GM19043 (cell line): Measurements from ENCODE around the gene DBNDD2.

ENCODE experiments used
- ATAC-seq: cut with Tn5 transposase; IDR thresholded peaks from one replicate; pipeline ENCODE4 v1.9.1; 2021; ENCODE audit warnings: low read depth; ENCODE audit not compliant: unreplicated experiment

DBNDD2 gene

DNA sequence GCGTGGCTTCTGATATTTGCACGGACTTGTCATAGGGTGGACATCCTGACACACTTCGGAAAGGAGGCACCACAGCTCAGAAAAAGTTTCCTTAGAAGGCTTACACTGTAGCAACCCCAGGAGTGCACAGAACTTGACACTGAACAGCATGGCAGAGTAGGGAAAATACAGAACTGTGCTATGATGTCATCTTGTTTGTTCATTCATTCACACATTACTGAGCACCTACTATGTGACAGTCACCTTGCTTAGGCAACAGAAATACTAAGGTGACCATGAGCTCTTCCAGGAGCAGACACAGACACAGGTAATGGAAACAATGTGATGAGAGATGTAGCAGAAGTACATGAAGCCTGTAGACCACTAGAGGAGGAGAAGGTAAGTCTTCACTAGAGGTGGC lies 5.4 kb downstream of the DBNDD2 start:
- ATAC-seq = no peak

DNA sequence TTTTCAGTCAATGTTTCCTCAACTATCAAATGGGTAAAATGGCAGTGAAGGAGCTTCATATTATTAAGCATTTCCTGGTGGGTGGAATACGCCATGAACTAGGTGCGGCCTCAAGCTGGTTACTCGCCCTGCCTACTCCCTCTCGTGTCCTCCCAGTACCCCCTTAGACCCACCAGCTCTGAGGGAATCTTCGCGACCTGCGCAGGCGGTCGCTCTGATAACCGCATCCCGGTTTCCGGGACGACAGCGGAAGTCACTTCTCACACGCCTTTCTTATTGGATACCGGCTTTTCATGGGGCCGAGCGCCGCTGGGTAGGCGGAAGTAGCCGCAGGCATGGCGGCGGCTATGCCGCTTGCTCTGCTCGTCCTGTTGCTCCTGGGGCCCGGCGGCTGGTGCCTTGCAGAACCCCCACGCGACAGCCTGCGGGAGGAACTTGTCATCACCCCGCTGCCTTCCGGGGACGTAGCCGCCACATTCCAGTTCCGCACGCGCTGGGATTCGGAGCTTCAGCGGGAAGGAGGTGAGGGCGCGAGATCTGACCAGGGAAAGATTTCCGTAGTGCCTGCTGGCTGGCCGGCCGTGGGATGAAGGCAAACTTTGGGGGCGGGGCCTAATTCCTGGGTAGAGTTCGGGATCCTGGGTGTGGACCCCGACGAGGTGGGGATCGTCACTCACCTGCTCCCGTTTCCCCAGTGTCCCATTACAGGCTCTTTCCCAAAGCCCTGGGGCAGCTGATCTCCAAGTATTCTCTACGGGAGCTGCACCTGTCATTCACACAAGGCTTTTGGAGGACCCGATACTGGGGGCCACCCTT lies 7.9 kb downstream of the DBNDD2 start, which contains the start of gene PIGT:
Gene PIGT (plus strand): TSS at position 320 of the 816 bp plus-strand sequence. CDS start 16 bp downstream, at position 336.
- peak; percentile 69 for ATAC-seq

DNA sequence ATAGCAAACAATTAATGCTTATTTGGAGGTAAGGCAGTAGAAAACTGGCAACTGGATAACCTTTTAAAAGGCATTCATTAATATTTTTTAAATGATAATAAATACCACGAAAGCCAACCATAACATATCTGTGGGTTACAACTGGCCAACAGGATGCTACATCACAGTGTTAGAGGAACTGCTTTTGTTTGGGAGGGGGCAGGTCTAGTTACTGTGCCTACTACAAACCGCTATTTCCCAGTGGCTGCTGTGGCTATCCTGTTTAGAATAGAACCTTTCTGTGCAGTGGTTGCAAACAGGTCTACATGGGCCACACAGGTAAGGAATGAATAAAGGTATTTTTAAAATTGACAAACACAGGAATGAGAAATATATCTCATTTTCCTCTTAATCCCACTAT lies 8.8 kb downstream of the DBNDD2 start:
- no peak for ATAC-seq

DNA sequence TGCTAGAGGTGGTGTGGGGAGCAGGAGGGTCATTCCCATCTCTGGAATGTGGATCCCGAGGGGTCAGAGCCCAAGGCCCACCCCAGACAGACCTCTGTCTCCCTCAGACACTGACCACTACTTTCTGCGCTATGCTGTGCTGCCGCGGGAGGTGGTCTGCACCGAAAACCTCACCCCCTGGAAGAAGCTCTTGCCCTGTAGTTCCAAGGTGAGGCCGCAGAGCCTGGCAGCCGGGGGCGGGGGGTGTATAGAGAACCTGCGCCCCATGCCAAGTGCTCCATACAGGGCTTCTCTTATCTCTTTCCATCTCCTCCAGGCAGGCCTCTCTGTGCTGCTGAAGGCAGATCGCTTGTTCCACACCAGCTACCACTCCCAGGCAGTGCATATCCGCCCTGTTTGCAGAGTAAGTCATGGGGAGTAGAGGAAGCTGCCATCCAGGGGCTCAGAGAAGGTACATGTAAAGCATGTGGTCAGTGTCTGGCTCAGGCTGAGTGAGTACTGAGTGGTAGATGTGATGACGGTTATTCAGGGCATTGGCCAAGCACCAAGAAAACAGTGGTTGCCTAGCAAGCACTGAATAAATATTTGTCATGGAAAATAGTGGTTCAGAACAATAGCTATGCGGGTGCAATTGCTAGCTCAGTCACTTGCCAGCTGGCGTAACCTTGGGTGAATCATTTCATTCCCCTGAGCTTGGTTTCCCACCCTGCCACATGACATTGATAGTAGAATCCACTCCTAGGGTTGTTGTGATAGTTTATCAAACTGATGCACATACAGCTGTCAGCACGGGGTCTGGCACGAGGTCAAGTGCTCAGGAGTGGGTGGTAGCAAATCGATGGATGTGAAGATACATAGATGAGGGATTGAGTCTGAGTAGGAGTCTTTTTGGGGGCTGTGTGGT lies 11.4 kb downstream of the DBNDD2 start:
- peak; percentile 68 for ATAC-seq

DNA sequence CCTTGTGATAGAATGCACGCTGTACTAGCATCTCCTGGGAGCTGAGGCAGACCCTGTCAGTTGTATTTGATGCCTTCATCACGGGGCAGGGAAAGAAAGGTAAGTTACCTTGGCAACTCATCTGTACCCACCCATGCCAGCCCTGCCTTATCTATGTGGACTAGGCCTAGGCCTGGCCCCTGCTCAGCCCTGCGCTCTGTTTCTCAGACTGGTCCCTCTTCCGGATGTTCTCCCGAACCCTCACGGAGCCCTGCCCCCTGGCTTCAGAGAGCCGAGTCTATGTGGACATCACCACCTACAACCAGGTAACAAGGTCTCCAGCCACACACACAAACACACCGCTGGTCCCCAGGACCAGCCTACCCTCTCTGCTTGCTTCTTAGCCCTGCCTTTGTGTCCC lies 12.0 kb downstream of the DBNDD2 start:
- ATAC-seq = no peak

DNA sequence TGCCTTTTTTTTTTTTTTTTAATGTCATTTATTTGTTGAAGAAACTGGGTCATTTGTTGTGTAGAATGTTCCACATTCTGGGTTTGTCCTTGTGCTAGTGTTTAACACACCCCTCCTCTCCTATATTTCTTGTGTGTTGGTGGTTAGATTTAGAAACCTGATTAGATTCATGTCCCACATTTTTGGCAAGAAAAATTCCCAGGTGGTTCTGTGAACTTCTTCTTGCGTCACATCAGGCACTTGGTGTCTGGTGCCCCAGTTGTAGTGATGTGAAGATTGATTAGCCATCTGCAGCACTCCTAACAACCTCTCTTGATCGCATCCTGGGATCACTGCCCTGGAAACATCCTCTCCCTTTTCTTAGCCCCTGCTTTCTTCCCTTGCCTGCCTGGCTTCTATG lies 15.6 kb downstream of the DBNDD2 start:
- ATAC-seq = no peak

DNA sequence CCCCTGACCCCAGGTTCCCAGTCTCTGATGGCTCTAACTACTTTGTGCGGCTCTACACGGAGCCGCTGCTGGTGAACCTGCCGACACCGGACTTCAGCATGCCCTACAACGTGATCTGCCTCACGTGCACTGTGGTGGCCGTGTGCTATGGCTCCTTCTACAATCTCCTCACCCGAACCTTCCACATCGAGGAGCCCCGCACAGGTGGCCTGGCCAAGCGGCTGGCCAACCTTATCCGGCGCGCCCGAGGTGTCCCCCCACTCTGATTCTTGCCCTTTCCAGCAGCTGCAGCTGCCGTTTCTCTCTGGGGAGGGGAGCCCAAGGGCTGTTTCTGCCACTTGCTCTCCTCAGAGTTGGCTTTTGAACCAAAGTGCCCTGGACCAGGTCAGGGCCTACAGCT lies 17.5 kb downstream of the DBNDD2 start:
- ATAC-seq = no peak

DNA sequence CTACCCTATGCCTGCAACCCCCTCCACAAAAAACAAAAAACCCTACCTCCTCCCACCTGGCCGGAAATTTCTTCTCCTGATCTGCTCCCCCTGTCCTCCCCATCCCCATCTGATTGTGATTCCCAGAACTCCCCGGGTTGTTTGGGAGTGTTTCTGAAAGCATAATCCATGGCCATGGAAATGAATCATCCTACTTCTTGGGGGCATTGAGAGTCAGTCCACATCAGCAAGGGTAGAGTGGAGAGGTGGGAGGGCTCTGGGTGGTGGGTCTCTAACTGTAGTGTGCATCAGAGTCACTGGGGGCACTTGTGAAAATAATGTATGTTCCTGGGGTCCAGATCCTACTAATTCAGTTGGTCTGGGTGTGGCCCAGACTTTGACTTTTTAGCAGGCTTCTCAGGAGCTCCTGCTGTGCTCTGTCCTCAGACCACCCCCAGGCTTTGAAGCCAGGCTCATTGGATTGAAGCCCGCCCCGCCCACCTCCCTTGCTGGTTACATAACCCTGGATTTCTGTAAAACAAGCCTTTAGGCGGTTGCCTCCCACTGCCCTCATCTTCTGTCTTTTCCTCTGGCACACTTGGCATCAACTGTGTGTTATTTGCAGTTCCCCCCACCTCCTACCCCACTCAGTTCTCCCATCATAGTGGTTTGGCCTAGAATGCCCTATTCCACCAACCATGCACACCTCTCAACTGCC lies 18.4 kb downstream of the DBNDD2 start:
- ATAC-seq = no peak

DNA sequence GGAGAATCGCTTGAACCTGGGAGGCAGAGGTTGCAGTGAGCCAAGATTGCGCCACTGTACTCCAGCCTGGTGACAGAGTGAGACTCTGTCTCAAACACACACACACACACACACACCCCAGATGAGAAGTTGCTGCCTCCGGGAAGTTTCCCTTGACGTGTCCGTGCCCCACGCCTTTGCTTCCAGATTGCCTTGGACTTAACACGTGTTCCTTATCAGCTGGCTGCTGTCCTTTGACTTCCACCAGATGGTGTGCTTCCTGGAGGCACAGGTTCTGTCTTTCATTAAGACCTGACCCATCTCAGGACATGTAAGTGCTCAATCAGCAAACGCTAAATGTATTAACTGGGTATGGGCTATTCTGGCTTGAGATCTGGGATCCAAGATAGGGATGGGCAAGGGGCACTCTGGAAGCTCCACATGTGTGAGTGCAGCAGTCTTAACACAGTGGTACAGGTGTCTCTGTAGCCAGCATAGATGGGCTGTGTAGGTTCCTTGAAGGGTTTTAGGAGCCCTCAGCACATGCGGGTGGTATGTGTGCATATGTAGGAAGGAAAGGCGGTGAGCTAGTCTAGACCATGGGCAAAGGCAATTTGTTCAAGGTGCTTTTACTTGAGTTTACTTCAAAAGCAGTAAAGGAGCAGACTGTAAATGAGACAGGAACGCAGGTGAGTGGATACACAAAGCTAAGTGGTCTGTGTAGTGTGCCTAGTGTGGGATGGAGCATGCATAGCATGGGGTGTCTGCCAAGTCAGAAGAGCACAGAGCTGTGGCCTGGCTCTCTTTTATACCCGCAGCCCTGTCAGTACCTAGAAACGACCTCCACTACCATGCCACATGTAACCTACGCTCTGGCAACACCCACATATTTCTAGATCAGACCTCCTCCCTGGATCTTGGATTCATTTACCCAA lies 19.4 kb downstream of the DBNDD2 start:
- no peak for ATAC-seq

DNA sequence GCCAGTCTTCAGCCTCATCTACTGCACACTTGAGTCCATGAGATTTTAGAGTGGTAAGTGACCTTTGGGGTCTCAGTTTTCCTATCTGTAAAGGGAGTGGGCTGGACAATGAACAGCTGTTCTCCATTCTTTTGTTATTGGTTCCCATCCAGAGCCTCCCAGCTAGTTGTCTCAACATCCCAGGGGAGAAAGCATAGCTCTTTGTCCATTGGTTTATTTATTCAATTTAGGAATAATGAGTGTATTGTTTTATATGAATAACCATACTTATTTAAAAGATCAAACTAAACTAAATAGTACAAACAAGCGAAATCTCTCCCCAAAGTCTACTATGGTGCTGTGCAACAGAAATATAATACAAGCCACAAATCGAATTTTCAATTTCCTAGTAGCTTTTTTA lies 21.5 kb downstream of the DBNDD2 start:
- ATAC-seq = no peak

DNA sequence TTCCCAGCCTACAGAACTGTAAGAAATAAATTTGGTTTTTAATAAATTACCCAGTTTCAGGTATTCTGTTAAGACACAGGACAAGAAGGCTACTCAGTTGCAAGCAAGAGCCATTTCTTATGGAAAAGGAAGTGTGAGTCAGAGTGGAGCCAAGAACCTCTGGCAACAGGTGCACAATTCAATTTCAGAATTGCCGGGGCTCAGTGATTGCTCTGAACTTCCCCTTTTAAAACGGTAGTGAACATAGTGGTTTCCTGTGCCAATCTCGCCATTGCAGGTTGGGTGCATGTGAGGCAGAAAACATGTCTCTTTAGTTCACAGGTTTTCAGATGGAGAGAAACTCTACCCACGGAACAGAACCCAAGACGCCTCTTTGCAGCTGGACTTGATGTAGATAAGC lies 24.2 kb downstream of the DBNDD2 start:
- ATAC-seq = peak; percentile 72

DNA sequence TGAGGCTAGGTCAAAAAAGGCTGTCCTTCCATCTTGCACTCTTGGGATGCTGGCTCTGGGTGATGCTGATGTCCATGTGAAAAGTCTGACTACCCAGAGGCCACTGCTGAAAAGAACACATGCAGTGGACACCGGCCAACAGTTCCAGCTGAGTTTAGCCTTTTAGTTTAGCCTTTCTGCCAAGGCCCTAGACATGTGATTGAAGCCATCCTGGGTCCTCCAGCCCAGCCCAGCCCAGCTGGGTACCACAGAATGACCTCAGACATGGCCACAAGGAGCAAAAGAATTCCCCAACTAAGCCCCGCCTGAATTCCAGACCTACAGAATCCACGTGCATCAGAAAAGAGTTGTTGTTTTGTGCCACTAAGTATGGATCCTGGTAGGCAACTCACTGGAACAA lies 25.2 kb downstream of the DBNDD2 start:
- no peak for ATAC-seq

DNA sequence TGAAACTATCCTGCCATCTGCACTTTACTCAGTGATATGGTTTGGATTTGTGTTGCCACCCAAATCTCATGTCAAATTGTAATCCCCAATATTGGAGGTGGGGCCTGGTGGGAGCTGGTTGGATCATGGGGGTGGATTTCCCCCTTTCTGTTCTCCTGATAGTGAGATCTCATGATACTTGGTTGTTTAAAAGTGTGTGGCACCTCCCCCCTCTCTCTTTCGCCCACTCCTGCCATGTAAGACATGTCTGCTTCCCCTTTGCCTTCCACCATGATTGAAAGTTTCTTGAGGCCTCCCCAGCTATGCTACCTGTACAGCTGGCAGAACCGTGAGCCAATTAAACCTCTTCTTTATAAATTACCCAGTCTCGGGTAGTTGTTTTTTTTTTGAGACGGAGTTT lies 25.9 kb downstream of the DBNDD2 start:
- ATAC-seq = no peak

DNA sequence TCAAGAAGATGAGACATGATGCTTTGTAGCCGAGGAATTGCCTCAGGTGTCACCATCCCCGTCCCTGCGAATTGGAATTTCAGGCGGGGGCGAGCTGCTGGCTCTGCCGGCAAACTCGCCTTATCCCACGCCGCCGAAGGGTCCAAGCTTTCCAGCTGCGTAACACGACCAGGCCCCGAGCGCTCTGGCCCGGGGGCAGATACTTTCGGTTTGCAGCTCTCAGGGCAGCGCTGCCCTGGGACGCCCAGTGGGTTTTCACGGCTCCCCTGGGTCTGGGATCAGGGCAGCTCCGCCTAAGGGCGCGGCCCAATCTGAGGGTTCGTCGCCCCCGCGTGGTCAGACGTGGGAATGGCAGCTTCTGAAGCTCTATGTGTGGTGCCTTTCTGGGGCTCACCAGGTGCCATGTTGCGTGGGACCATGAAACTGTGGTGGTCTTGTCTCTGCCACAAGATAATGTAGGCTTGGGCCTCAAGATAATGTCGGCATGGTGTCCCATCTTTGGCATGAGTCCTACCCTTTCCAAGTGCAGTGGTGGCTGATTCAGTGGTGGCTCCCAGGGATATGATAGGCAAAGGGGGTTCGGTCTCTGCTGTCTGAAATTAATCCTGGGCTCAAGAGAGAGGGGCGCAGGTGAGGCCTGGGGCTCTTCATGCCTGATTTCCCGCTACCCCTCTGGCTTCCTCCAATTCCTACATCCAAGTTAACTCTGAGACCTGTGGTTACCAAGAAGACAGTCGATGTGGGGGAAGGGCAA lies 28.8 kb downstream of the DBNDD2 start:
- peak; percentile 78 for ATAC-seq

DNA sequence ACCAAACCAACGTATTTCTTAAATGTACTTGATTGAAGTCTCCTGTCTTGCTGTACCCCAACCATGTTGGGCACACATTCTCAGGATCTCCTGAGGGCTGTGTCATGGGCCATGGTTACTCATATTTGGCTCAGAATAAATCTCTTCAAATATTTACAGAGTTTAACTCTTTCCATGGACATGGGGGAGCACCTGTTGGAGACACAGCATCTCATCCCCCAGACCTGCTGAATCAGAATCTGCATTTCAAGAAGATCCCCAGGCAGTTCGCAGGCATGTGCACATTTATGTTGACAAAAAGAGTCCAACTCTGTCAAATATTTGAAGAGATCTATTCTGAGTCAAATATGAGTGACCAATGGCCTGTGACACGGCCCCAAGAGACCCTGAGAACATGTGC lies 32.3 kb downstream of the DBNDD2 start:
- ATAC-seq = no peak

DNA sequence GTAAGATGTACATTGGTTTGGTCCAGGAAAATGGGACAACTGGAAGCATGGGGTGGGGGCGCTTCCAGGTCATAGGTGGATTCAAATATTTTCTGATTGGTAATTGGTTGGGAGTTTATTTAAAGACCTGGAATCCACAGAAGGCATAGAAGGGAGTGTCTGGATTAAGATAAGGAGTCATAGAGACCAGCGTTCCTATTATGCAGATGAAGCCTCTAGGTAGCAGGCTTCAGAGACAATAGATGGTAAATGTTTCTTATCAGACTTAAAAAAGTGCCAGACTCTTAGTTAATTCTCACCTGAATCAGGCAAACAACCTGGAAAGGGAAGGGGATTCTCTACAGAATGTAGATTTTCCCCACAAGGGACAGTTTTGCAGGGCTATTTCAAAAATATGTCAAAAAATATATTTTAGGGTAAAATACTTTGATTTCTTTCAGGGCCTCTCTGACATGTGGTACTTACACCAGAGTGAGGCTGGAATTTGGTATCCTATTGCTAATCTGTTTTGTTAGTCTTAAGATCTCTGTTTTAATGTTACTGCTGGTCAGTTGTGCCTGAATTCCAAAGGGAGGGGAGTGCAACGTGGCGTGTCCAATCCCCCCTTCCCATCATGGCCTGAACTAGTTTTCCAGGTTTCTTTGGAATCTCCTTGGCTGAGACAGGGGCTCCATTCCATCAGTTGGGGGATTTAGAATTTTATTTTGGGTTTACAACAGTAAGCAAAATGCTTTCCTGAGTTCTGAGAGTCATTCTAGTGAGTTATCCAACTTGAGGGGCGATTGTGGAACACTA lies 33.0 kb downstream of the DBNDD2 start:
- no peak for ATAC-seq

DNA sequence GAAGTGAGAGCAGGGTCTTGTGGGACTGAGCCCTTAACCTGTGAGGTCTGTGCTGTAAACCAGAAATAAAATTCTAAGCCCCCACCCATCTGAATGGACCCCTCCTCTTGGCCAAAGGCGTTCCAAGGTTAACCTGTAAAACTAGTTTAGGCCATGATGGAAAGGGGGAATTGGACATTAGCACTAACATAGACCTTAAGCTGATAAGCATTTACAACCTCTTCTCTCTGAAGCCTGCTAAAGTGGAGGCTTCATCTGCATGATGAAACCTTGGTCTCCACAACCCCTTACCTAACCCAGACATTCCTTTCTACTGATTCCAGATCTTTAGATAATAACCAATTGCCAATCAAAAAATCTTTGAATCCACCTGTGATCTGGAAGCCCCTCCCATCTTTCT lies 33.7 kb downstream of the DBNDD2 start:
- ATAC-seq = no peak

DNA sequence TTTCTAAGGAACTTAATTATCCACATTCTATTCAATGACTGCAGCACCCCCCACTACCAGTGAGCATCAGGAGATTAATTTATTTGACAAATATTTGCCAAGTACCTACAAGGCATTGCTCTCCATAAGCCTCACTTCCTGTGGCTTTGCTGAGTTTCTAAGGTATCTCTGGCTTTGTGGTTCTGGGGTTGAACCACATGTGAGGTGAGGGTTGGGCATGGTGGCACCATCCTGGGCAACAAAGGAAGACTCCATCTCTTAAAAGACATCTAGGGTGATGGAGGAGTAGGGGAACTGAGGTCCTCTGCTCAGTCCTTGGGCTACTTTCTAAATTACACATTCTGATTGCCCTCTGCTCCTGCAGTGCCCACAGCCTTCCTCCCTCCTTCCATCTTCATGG lies 36.0 kb downstream of the DBNDD2 start:
- no peak for ATAC-seq
